ENCODE measurements around the gene ZNF154.
"Not testable (repeated sequence)": the region's sequence is repeated elsewhere in the genome, so short reads cannot be mapped to it uniquely, and the experiment has no call there.

ZNF154 gene

DNA sequence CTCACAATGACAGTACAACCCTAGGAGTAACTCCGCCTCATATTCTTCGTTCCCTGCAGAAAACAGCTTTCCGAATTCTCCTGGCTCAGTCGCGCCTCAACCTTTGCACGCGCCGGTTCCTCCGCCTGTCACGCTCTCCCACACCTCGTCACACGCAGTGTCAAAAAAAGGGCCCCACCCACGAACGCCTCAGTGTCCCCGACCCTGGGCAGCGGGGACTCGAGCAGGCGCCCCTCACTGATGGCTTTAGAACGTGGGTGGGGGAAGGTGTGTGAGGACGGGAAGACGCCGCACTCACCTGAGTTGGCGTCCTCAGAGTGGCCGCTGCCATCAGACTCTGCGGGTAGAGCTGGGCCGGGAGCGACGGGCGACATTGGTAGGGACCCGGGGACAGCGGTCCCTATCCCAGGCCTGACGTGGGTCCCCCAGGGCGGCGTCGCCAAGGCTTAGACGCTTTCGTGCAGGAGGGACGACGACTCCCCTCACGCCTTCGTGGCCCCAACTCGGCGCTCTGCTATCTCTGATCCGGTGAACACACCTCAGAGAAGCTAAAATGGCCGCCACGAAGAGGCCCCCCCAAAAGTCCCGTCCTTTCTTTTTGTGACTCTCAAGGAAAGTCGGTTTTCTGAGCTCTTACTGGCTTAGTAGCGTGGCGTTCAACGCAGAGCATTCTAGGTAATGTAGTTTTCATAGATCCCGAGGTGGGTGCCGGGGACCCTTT, at the start of gene ZNF154:
Gene ZNF154 (minus strand): TSS at position 564 of the 721 bp plus-strand sequence. CDS start 233 bp downstream, at position 331.
- DNase-seq: peak; percentile 15 to 19

- DNase-seq: no peak
Measured at GRCh38 chr19:57757941-57758340, 48.9 kb upstream of the ZNF154 start.

- DNase-seq: no peak
Measured at GRCh38 chr19:57755031-57755430, 46.0 kb upstream of the ZNF154 start.

DNA sequence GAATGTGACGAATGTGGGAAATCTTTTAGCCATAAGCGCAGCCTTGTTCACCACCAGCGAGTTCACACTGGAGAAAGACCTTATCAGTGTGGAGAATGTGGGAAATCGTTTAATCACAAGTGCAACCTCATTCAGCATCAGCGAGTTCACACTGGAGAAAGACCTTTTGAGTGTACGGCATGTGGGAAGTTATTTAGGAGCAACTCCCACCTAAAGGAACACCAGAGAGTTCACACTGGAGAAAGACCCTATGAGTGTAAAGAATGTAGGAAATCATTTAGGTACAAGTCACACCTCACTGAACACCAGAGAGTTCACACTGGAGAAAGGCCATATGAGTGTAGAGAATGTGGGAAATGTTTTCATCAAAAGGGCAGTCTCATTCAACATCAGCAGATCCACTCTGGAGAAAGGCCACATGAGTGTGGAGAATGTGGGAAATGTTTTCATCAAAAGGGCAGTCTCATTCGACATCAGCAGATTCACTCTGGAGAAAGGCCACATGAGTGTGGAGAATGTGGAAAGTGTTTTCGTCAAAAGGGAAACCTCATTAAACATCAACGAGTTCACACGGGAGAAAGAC, 45.2 kb upstream of the ZNF154 start:
- no peak for DNase-seq

GRCh38 chr19:57748029-57748428, 39.0 kb upstream of the ZNF154 start:
- no peak for DNase-seq

DNA sequence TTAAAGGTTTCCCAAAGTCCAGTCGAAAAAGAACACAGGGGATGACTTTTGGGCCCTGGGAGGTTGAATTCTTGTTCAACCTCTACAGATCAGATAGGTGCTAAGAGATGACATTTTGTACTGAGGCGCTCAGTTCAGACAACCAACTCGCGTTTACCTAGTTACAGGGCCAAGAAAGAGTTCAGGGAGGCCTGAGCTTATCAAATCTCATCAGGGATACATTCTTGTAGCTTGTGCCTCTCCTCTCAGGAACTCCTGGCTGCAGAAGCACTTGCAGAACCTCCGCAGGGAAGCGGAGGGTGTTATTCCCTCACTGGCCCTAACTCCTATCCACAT, 38.4 kb upstream of the ZNF154 start:
- no peak for DNase-seq

- DNase-seq: peak; percentile 75 to 81
Measured at GRCh38 chr19:57746580-57747471, 37.8 kb upstream of the ZNF154 start, which contains the start of gene ZNF776. TSS of gene ZNF776 (plus strand) at chr19:57746815. CDS start at chr19:57747059, 244 bp downstream.

DNA sequence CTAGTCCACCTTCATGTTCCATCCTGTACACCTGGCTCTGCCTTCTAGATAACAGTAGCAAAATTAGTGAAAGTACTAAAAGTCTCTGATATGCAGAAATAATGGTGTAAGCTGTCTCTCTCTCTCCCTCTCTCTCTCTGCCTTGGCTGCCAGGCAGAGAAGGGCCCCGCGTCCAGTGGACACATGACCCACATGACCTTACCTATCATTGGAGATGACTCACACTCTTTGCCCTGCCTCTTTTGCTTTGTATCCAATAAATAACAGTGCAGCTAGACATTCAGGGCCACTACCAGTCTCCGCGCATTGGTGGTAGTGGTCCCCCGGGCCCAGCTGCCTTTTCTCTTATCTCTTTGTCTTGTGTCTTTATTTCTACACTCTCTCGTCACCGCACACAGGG, 29.8 kb upstream of the ZNF154 start:
- DNase-seq: not testable (repeated sequence)

DNA sequence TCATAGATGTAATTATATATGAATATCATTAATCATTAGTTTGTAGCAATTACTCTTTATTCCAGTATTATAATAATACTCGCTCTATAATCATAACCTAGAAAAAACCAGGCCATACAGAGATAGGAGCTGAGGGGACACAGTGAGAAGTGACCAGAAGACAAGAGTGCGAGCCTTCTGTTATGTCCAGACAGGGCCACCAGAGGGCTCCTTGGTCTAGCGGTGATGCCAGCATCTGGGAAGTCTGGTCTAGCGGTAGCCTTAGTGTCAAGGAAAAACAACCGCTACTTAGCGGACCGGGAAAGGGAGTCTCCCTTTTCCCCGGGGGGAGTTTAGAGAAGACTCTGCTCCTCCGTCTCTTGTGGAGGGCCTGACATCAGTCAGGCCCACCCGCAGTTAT, 29.3 kb upstream of the ZNF154 start:
- DNase-seq: peak; percentile 23 to 29

DNA sequence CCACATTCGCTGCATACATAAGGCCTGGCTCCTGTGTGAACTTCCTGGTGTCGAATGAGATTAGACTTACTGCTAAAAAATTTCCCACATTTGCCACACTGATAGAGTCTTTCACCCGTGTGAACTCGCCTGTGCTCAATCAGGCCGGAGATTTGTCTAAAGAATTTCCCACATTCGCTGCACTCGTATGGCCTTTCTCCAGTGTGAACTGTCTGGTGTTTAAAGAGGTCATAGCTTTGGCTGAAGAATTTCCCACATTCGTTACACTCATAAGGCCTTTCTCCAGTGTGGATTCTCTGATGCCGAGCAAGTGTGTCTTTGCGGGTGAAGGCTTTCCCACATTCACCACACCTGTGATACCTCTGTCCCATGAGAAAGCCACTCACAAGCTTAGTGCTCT, 11.9 kb upstream of the ZNF154 start:
- no peak for DNase-seq

- DNase-seq: no peak
Measured at GRCh38 chr19:57719901-57720519, 11.0 kb upstream of the ZNF154 start.

DNA sequence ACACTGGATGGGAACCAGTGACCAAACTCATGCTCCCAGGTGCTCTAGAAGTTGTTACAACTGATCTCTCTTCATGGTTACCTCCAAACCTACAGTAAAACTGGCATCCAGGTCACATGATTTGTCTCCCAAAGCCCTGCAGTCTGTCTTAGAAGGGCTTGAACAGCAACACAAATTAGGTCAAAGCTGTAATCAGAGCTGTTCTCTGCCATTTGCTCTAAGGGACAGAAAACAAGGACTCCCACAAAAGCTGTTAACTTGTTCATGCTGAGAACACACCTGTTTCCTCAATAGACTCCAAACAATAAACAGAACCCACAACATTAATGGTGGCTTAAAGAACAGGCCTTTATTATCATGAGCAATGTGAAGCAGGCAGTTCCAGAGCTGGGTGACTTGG, 10.4 kb upstream of the ZNF154 start:
- no peak for DNase-seq

DNA sequence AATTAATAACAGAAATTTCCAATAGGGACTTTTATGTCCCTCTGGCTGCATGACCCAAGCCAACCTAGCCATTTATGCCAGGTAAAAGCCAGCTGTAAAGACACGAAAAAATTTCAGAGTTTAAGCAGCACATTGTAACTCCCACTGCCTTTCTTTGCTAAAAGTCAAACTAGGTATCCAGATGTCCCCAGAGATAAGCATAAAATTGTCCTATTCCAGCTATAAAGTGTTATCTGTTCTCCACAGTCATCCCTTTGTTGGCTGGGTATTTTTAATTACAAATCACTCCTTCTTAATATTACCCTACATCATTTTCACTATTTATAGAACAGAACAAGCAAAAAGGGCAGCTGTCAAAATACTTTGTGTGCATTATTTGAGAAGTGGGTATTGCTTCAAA, 3.2 kb upstream of the ZNF154 start:
- DNase-seq: no peak

- DNase-seq: no peak
Measured at GRCh38 chr19:57709616-57710015, 612 bp upstream of the ZNF154 start.

DNA sequence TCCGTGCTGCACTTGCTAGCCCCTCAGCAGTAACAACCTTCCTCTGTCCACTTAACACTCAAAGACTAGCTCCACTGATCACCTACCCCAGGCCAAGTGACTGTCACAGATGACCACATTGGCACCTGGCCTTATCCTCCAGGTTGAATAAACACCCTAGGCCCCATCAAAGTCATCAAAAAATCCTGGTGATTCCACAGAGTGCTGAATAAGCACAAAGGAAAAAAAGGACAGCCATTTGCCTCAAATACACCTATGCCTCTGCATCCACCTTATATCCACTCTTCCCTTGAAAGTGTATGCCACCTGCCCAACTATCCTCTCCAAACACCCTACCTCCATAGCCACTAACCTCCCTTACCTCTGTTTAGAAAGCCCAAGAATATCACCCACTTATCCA, 2.7 kb downstream of the ZNF154 start:
- no peak for DNase-seq

DNA sequence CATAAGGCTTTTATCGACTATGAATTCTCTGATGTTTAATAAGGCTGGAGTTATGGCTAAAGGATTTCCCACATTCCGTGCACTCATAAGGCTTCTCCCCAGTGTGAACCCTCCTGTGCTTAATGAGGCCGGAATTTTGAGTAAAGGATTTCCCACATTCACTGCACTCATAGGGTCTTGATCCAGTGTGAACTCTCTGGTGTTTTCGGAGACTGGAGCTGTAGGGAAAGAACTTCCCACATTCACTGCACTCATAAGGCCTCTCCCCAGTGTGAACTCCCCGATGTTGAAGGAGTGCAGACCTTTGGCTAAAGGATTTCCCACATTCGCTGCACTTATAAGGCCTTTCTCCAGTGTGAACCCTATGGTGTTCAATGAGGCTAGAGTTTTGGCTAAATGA, 7.4 kb downstream of the ZNF154 start:
- DNase-seq: no peak

- no peak for DNase-seq
Measured at GRCh38 chr19:57689750-57690149, 19.3 kb downstream of the ZNF154 start.

DNA sequence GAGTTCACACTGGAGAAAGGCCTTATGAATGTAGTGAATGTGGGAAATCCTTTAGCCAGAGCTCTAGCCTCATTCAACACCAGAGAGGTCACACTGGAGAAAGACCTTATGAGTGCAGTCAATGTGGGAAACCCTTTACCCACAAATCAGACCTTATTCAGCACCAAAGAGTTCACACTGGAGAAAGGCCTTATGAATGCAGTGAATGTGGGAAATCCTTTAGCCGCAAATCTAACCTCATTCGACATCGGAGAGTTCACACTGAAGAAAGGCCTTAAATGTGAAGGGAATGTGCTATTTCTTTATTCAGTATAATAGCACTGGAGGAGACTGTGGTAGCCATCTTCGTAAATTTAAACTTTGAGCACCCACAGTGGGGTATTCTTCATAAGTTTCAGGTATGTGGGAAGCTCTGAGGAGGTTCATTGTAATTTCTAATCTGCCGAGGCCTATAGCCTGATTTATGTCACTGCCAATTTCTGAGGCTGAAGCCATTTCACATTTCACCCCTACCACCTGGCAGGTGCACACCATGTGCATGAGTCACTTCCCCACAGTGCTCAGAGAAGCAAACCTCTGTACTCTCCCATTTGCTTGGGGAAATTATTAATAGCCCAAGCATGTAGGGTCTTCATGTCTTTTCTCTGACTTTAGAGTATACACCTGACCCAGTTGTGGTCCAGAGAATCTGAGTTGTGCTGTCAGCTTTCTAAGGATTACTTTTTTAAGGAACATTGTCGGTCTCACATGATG, 20.8 kb downstream of the ZNF154 start:
- no peak for DNase-seq

DNA sequence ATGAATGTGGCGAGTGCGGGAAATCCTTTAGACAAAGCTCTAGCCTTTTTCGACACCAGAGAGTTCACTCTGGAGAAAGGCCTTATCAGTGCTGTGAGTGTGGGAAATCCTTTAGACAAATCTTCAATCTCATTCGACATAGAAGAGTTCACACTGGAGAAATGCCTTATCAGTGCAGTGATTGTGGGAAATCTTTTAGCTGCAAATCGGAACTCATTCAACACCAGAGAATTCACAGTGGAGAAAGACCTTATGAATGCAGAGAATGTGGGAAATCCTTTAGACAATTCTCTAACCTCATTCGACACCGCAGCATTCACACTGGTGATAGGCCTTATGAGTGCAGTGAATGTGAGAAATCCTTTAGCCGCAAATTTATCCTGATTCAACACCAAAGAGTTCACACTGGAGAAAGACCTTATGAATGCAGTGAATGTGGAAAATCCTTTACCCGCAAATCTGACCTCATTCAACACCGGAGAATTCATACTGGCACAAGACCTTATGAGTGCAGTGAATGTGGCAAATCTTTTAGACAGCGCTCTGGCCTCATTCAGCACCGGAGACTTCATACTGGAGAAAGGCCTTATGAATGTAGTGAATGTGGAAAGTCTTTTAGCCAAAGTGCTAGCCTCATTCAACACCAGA, 21.5 kb downstream of the ZNF154 start:
- DNase-seq: no peak

DNA sequence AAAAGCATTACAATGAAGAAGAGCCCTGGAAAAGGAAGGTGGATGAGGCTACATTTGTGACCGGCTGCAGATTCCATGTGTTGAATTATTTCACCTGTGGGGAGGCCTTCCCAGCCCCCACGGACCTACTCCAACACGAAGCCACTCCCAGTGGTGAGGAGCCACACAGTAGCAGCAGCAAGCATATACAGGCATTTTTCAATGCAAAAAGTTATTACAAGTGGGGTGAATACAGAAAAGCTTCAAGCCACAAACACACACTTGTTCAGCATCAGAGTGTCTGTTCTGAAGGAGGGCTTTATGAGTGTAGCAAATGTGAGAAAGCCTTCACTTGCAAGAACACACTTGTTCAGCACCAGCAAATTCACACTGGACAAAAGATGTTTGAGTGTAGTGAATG, 22.3 kb downstream of the ZNF154 start:
- no peak for DNase-seq

- no peak for DNase-seq
Measured at GRCh38 chr19:57682226-57682766, 26.7 kb downstream of the ZNF154 start.

- DNase-seq: no peak
Measured at GRCh38 chr19:57675881-57676280, 33.1 kb downstream of the ZNF154 start.

Measured in activated CD4-positive, alpha-beta T cell treated with anti-CD3 and anti-CD28 coated beads for 4 hours (primary cell).